ENCODE data around the gene ZIM2. TPM values are rescaled to one million over a fixed set of nuclear protein-coding genes. Genes with fewer than 3 reads are reported as not detected.

The ZIM2 gene
- total RNA-seq, 1 donor from 2014 or later = 1.2 TPM

DNA sequence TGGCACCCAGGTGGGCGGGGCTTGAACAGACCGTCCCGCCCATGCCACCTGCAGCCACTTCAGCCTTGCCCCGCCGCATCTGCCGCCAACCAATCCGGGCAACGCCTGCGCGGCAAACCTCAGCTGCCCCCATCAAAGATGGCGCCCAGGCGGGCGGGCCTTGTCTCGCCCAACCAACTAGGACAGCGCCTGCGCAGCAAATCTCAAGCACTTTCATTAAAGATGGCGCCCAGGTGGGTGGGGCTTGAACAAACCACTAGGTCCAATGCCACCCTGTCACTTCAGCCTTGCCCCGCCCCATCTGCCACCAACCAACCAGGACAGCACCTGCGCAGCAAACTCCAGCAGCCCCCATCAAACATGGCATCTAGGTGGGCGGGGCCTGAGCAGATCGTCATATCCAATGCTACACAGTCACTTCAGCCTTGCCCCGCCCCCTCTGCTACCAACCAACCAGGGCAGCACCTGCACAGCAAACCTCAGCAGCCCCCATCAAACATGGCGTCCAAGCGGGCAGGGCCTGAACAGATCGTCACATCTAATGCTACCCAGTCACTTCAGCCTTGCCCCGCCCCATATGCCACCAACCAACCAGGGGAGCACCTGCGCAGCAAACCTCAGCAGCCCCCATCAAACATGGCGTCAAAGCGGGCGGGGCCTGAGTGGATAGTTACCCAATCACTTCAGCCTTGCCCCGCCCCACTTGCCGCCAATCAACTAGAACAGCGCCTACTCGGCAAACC is 1.4 kb downstream of the ZIM2 start:
- DNase-seq = peak; percentile 100

DNA sequence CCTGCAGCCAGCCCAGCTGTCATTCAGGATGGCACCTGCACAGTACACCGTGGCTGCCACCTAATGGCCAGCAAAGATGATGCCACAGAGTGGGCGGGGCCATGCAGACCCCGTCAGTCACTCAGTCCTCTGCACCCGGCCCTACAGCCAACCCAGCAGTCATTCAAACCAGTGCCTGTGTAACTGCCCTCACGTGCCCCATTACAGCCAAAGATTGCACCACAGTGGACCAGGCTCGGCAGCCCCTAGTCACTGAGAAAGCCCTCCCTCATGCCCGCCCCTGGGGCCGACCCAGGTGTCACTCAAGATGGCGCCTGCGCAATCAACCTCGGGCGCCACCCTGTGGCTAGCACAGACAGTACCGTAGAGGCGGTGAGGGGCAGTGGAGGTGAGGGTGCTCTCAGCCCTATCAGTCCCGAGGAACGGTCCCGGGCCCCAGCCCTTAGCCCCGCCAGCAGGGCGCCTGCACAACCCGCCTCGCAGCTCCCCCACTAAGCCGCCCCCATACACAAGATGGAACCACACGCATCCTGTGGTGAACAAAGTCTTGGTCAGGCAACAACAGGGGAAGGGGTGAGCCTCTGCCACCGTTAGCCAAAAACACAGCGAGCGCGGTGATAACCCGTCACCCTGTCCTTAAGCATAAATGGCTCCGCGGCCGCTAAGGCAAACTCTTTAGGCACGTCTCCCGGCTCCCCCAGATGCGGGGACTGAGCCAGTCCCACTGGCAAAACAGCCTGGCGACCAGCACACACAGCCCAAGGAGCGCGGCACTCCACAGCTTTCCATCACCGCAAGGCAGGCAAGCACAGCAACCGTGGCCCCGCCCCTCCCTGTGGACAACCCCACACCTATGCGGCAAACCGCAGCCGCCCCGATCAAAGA is 2.3 kb downstream of the ZIM2 start:
- DNase-seq = peak; percentile 64

- peak; percentile 64 for DNase-seq
These were observed 3.0 kb downstream of the ZIM2 start for GRCh38 chr19:56837492-56838023.

GRCh38 chr19:56837004-56837403 is 3.5 kb downstream of the ZIM2 start:
- no peak for DNase-seq

DNA sequence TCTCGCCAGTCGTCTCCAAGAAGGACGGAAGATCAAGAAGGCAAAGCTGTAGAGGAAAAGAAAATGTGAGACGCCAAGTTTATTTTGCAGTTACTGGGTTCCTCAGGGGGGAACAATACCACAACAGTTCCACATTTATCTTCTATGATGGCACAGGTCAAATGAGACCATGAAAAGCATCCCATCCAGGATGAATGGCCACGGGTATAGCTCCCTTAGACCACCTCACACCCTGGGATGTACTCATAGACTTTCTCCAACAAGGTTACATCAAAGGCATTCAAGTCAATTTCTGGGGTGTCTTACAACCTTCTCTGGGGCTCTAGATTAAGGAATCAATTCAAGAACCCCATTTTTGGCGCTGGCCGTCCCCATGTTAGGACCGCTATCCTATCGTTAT is 4.5 kb downstream of the ZIM2 start:
- DNase-seq = no peak

DNA sequence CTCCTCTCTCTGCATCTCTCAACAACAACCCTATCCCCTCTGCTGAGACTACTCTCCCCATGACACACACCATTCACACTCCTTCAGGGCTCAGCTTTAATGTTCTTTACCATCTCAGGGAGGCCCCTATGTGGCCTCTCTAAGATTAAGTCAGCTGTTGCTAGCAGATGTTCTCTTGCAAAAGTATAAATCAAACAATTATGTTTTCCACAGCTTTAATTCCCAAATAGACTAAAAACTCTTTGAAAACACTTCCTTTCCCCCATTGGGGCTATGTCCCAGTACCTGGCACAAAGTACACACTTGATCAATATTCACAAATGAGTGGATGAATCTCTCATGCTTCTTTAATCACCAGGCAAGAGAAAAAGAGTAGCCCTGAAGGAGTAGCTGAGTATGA is 5.1 kb downstream of the ZIM2 start:
- peak; percentile 23 for DNase-seq

DNA sequence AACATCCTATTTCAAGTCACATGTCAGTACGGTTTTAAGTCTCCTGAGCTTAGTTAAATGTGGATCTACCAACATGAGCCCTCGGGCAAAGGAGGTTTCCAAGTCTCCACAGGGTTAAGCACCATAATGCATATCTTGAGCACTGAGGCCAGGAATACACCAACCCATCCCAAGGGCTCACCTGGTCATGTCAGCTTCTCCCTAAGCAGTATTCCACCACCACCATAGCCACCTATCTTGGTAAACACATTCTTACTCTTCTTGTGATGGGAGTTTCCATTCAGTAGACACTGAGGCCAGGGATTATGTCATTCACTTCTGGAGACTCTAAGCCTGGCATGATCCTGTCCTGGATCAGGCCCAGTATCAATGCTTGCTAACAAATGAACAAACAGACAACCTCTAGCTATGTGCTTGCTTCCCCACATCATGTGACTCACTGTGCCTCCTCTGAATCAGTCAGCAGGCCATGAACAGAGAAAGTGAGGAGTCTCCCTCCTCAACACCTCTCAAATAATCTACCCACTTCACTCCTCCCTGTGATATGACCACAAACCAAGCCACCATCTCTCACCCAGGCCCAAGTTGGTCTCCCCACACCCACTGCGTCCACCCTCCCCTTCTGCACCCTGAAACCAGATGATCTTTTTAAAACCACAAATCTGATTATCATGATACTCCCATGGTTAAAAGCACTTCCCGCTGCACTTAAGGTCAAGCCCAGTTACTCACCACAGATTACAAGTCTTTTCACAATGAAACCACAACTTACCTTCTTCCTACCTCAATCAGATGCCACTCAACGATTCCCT is 5.8 kb downstream of the ZIM2 start:
- no peak for DNase-seq

DNA sequence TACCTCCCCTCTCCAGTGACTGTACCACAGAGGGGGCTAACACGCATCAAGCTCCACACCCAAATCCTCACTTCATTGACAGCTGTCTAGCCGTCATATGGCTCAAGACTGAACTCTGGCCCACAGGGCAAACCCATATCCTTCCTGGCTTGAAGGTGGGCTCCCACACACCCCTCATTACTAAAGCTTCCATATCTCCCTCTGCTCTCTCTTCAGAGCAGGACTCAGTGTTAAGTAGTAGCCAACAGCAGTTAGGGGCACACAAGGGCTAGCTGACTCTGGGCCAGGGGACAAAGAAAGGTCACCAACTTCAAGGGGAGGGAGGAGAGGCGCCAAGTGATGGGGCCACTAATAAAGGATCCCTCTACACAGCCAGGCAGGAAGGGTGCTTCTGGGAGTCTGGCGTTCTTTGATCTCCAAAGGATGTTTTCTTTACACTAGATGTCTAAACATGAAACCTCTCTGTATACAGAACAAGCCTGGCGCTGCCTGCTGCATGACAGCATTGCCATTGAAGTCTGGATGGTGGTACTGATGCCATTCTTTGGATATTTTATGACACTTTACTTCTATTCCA is 8.1 kb downstream of the ZIM2 start:
- no peak for DNase-seq

- no peak for DNase-seq
These were observed 9.3 kb downstream of the ZIM2 start for GRCh38 chr19:56831255-56831654.

GRCh38 chr19:56829596-56829995 is 10.9 kb downstream of the ZIM2 start:
- DNase-seq = no peak

DNA sequence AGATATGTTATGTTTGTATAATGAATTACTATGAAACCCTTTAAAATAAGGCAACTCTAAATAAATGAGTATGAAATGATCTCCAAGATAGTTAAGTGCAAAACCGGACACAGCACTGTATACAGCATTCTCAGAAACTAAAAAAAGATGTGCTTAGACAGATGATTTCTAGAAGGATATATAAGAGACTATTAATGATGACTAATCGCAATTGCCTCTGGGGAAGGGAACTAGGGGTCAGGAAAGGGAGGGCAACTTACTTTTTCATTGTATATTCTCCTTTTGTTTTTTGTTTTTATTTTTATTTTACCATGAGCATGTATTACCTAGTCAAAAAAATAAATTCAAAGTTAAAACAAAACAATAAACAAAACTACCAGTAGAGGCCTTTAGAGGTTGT is 12.8 kb downstream of the ZIM2 start:
- no peak for DNase-seq

GRCh38 chr19:56823956-56824355 is 16.6 kb downstream of the ZIM2 start:
- no peak for DNase-seq

- DNase-seq = no peak
These were observed 17.1 kb downstream of the ZIM2 start for GRCh38 chr19:56823417-56823816.

- no peak for DNase-seq
These were observed 17.8 kb downstream of the ZIM2 start for GRCh38 chr19:56822755-56823154.

GRCh38 chr19:56821675-56822074 is 18.9 kb downstream of the ZIM2 start:
- no peak for DNase-seq

DNA sequence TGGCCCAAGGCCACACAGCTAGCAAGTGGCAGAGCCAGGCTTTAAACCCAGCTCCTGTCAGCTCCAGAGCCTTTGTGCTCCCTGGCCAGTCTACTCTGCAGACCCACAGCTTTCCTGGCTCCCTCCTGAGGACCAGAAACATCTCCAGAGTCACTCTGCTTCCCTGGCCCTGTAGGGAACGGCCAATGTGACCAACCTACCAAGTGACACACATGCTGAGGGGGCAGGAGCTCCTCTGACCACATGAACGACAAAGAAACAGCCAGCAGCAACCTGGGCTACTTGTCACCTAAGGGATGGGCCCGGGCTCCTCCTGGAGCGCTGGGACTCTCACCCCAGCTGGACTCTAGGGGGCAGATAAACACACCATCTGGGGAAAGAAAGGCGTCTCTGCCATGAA is 19.3 kb downstream of the ZIM2 start:
- no peak for DNase-seq

- no peak for DNase-seq
These were observed 21.4 kb downstream of the ZIM2 start for GRCh38 chr19:56819166-56819565.

GRCh38 chr19:56814656-56815055 is 25.9 kb downstream of the ZIM2 start:
- no peak for DNase-seq

DNA sequence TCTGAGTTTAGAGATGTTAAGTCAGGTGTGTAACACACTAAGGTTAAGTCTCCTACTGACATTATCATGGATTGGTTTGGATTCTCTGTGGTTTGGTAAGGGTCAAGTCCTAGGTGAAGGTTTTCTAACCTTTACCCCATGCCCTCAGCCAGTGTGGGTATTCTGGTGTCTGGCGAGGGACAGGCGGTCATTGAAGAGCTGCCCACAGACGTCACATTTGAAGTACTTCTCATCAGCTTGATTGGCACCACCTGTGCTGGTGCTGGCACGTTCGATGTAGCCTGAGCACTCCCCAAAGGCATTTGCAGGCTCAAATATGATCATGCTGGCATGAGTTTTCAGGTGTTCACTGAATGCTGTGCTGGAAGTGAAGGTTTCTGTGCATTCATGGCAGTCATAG is 27.0 kb downstream of the ZIM2 start:
- DNase-seq = no peak

GRCh38 chr19:56811480-56811879 is 29.0 kb downstream of the ZIM2 start:
- no peak for DNase-seq

DNA sequence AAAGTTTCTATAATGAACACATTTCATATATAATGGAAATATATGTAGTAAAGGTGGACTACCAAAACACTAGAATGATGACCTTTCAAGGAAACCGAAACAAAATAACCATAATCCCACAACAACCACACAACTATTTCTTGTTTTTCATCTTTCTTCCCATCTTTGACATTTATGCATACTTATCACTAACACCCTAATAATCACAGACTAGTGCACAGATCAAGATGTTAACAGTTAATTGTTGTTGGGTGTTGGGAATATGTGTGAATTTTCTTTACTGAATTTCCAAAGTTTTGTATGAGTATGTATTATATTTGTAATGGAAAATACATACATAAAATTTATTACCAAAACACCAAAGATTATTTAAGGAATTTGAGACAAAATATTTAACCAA is 30.3 kb downstream of the ZIM2 start:
- DNase-seq = no peak

DNA sequence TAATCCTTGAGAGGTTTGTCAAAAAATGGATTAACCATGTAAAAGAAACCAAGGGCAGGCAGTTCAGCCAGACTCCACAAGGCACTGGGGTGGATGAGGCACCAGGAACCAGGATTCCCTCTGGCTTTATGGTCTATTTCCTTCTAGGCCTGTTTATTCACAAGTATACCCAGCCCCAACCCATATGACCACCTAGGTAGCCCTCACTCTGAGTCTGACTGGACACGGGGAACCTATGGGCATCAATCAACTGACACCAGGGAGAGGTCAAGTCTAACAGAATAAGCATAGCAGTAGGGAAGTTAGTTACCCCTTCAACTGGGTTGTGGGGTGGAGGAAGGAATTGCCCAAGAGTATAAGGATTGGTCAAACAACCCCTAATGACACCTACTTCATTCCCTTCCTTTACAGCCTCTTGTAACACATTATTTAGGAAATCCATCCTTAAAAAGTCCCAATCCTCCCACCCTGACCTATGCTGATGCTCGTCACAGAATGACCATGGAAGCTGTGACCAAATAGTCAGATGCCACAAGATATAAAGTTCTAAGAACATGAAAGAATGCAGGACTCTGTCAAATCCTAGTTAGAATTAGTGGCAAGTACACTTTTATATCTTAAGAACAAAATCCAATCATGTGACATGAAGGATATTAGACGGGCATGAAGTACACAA is 31.7 kb downstream of the ZIM2 start:
- no peak for DNase-seq

All from skin of body (tissue), 2 donors.